ENCODE results near the gene ZNF865. TPM values are rescaled to one million over a fixed set of nuclear protein-coding genes. Genes with fewer than 3 reads are reported as not detected.

ZNF865 gene
- total and polyA plus RNA-seq, 2 donors (not counting 1 experiment from before 2014, with no cell fraction given) = 11.3 to 22.7 TPM

DNA sequence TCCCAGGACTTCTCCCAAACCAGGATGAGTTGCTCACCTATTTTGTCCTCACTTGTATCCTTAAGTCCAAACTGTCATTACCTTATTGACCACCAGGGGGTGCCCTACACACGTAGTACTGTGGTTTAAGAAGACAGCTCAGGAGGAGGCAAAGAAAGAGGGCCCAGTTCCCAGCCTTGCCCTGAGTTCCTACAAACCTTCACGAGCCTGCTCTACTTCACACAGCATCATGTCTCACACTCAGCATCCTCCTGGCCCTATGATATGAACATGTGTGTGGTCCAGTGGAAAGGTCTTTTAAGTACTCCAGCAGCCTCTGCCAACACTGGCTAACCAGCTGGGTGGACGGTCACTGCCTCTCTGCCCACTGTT is 27.0 kb downstream of the ZNF865 start:
- peaks cover 0 to 2% of the 10 kb centered on the region in 2 experiments for H3K36me3 ChIP-seq (replicated peaks in 1 of 2; ENCODE audit: control extremely low read depth in 1 of 2, control insufficient read depth in 1 of 2, extremely low read depth in 1 of 2, insufficient read depth in 2 of 2, low read length in 1 of 2)
- peak overlapping the region; percentile 64 for H3K4me3 Mint-ChIP-seq
- H3K27me3 Mint-ChIP-seq = no peaks in the 10 kb centered on the region
- no peak for TF ChIP-seq EZH2 (IDR thresholded peaks at IDR 0.05; ENCODE audit: borderline replicate concordance, insufficient read depth, low read depth, low read length, poor library complexity, severe bottlenecking)
- TF ChIP-seq, protein P1, sequence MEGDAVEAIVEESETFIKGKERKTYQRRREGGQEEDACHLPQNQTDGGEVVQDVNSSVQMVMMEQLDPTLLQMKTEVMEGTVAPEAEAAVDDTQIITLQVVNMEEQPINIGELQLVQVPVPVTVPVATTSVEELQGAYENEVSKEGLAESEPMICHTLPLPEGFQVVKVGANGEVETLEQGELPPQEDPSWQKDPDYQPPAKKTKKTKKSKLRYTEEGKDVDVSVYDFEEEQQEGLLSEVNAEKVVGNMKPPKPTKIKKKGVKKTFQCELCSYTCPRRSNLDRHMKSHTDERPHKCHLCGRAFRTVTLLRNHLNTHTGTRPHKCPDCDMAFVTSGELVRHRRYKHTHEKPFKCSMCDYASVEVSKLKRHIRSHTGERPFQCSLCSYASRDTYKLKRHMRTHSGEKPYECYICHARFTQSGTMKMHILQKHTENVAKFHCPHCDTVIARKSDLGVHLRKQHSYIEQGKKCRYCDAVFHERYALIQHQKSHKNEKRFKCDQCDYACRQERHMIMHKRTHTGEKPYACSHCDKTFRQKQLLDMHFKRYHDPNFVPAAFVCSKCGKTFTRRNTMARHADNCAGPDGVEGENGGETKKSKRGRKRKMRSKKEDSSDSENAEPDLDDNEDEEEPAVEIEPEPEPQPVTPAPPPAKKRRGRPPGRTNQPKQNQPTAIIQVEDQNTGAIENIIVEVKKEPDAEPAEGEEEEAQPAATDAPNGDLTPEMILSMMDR (IDR thresholded peaks at IDR 0.05) = peak; percentile 71
- peak overlapping the region; percentile 37 for H2AFZ ChIP-seq (ENCODE audit: insufficient read depth, low read depth, low read length, poor library complexity, severe bottlenecking)
- peaks cover 31% of the 10 kb centered on the region for H3K79me2 ChIP-seq (ENCODE audit: control insufficient read depth, insufficient read depth, low read length)
- POLR2A ChIA-PET = interaction anchor here (0.6 to 6.2 kb wide), 12 partner anchors 8 to 156 kb away, joined by 3 to 55 read pairs (median 4); partner anchors contain the start of genes CCDC106, FIZ1, U2AF2 and ZNF524
- no peak overlapping the region for H3K9ac ChIP-seq (ENCODE audit: low read length)
- peaks cover 41% of the 10 kb centered on the region for H3K4me1 Mint-ChIP-seq
- H3K27ac ChIP-seq (ENCODE audit: low read length in 2 of 2) = peak overlapping the region in 1 of 2 donors; percentile 11
- H3K9me3 Mint-ChIP-seq (ENCODE audit: insufficient read depth) = no peaks in the 10 kb centered on the region
- peak overlapping the region; percentile 49 for H3K4me2 ChIP-seq (replicated peaks; ENCODE audit: low read depth, low read length, poor library complexity, severe bottlenecking)
- no peak overlapping the region for H3K4me3 ChIP-seq (ENCODE audit: control extremely low read depth in 1 of 5, extremely low read depth in 1 of 5, insufficient read depth in 1 of 5, low read depth in 2 of 5, low read length in 4 of 5)
- ATAC-seq (ENCODE audit: low read depth) = peak; percentile 53
- H3K27me3 ChIP-seq (replicated peaks in 1 of 4; ENCODE audit: control extremely low read depth in 1 of 4, control insufficient read depth in 3 of 4, insufficient read depth in 4 of 4, low read length in 3 of 4) = no peaks in the 10 kb centered on the region
- no CpG with 5 or more reads among the region's 3 CpGs for WGBS (ENCODE audit: insufficient coverage)
- peak; percentile 94 for DNase-seq
- no peaks in the 10 kb centered on the region for H4K20me1 ChIP-seq (ENCODE audit: control insufficient read depth, insufficient read depth, low read length, poor library complexity, severe bottlenecking)
- H3K27ac Mint-ChIP-seq = peak overlapping the region; percentile 43
- CTCF ChIA-PET = interaction anchor here (0.5 to 9.4 kb wide), 42 partner anchors 8 to 702 kb away, joined by 3 to 132 read pairs (median 7); partner anchors contain the start of genes CCDC106, FIZ1, RDH13 and TMEM238
- intact Hi-C loops (cut with micrococcal nuclease) = loop anchor here (1.0 to 10.0 kb wide), 6 partner anchors 8 to 682 kb away; partner anchors contain the start of genes PPP1R12C, PPP6R1, ZNF784 and ZSCAN5A
- H3K4me1 ChIP-seq (ENCODE audit: control insufficient read depth in 2 of 2, insufficient read depth in 2 of 2, low read length in 2 of 2) = peaks cover 20 to 48% of the 10 kb centered on the region in 2 donors
- H3K9me3 ChIP-seq (ENCODE audit: control extremely low read depth in 1 of 3, control insufficient read depth in 2 of 3, insufficient read depth in 1 of 3, low read length in 2 of 3) = no peaks in the 10 kb centered on the region

DNA sequence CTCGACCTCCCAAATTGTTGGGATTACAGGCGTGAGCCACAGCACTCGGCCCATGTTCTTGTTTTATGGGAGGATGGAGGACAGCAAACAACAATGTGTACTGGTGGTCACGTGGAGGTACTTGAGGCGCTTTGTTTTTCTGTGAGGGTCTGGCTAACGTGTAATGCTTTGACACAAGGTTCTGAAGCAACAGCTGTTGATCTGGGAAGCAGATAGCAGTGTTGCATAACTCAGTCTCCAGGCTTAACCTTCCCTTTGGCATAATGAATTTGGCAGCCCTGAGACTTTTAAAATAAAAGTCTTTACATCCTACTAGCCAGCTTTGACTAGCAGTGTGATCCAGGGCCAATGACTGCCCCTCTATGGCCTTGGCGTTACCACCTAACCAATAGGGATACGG is 28.4 kb downstream of the ZNF865 start:
- H3K4me1 Mint-ChIP-seq = peaks cover 51% of the 10 kb centered on the region
- Histone ChIP-seq H3K4me1 (ENCODE audit: control insufficient read depth in 2 of 2, insufficient read depth in 2 of 2, low read length in 2 of 2) (peaks cover 20 to 55% of the 10 kb centered on the region in 2 donors), H2AFZ (ENCODE audit: insufficient read depth, low read depth, low read length, poor library complexity, severe bottlenecking) (no peak overlapping the region), H3K79me2 (ENCODE audit: control insufficient read depth, insufficient read depth, low read length) (peaks cover 35% of the 10 kb centered on the region), H3K27me3 (replicated peaks in 1 of 4; ENCODE audit: control extremely low read depth in 1 of 4, control insufficient read depth in 3 of 4, insufficient read depth in 4 of 4, low read length in 3 of 4) (no peaks in the 10 kb centered on the region), H3K4me3 (ENCODE audit: control extremely low read depth in 1 of 5, extremely low read depth in 1 of 5, insufficient read depth in 1 of 5, low read depth in 2 of 5, low read length in 4 of 5) (peak overlapping the region in 1 of 5 experiments; percentile 100), H3K36me3 (replicated peaks in 1 of 2; ENCODE audit: control extremely low read depth in 1 of 2, control insufficient read depth in 1 of 2, extremely low read depth in 1 of 2, insufficient read depth in 2 of 2, low read length in 1 of 2) (peaks cover 0 to 2% of the 10 kb centered on the region in 2 experiments), H3K9me3 (ENCODE audit: control extremely low read depth in 1 of 3, control insufficient read depth in 2 of 3, insufficient read depth in 1 of 3, low read length in 2 of 3) (peaks cover 0 to under 1% (median 0%) of the 10 kb centered on the region in 3 donors), H4K20me1 (ENCODE audit: control insufficient read depth, insufficient read depth, low read length, poor library complexity, severe bottlenecking) (no peaks in the 10 kb centered on the region), H3K4me2 (replicated peaks; ENCODE audit: low read depth, low read length, poor library complexity, severe bottlenecking) (peak overlapping the region; percentile 94), H3K27ac (ENCODE audit: low read length in 2 of 2) (peak overlapping the region in 1 of 2 donors; percentile 98), H3K9ac (ENCODE audit: low read length) (no peak overlapping the region)
- WGBS (ENCODE audit: insufficient coverage) = 92% methylated on average over 8 of the region's 8 CpGs
- TF ChIP-seq, protein P1 (IDR thresholded peaks at IDR 0.05) = no peak
- no peak for TF ChIP-seq EZH2 (IDR thresholded peaks at IDR 0.05; ENCODE audit: borderline replicate concordance, insufficient read depth, low read depth, low read length, poor library complexity, severe bottlenecking)
- ChIA-PET CTCF (interaction anchor here (1.0 to 9.4 kb wide), 20 partner anchors 9 to 700 kb away, joined by 3 to 132 read pairs (median 22); partner anchors contain the start of genes CCDC106, TMEM238, U2AF2 and ZNF581), POLR2A (interaction anchor here (1.3 to 6.2 kb wide), 5 partner anchors 9 to 295 kb away, joined by 4 to 55 read pairs (median 12); partner anchors contain the start of genes CCDC106, KMT5C, U2AF2 and ZNF784)
- ATAC-seq (ENCODE audit: low read depth) = no peak
- intact Hi-C loops (cut with micrococcal nuclease) = loop anchor here (5.0 to 10.0 kb wide), 4 partner anchors 132 to 681 kb away; partner anchors contain the start of genes PPP1R12C, PPP6R1 and ZSCAN5A
- DNase-seq = no peak
- H3K27ac Mint-ChIP-seq = peak overlapping the region; percentile 32
- H3K9me3 Mint-ChIP-seq (ENCODE audit: insufficient read depth) = no peaks in the 10 kb centered on the region
- no peak overlapping the region for H3K4me3 Mint-ChIP-seq
- no peaks in the 10 kb centered on the region for H3K27me3 Mint-ChIP-seq
